DMS53 treated with DMSO at 0.1 percent for 48 hours (cell line): Measurements from ENCODE around the gene EDNRB.
"Not testable (repeated sequence)": the region's sequence is repeated elsewhere in the genome, so short reads cannot be mapped to it uniquely, and the experiment has no call there.

Source experiments
- DNase-seq: peaks from one replicate; lab custom pipeline; 2025; ENCODE audit not compliant: unreplicated experiment; lab: John Stamatoyannopoulos, UW

The EDNRB gene

GRCh38 chr13:77896977-77897376 is 21.7 kb downstream of the EDNRB start:
- DNase-seq = no peak

DNA sequence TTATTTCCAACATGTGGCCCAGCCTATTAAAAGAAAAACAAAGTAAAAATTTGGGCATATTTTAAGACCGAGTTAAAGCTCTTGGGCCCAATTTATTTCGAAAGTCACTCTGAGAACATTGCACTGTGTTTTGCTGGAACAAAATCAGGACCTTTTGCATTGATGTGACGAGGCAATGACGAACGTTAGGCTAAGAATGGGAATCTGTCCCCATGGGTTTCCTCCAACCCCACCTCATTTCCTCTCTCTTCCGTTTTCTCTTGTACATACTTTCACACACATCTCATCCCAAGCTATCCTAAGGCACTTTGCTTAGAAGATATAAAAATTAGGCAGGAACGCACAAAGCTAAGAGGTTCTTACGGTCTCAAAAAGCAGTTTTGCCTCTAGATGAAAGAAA is 22.1 kb downstream of the EDNRB start:
- no peak for DNase-seq

DNA sequence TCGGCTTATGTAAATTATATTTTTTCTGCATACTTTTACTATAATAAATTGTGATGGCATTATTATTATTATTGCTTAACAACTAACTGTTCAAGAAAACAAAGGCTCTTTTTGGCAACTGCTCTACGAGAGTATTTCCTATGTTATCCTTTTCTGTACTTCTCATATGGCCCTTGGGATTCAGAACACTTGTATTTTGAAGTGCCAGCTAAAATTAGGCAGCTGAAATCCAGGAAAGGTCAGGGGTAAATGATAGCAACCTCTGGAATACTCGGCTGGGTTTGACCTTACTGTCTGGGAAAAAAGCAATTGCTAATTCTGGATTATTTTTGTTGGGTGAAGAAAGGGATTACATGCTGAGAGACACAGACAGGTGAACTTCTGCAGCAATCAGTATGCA is 23.9 kb downstream of the EDNRB start:
- DNase-seq = no peak

DNA sequence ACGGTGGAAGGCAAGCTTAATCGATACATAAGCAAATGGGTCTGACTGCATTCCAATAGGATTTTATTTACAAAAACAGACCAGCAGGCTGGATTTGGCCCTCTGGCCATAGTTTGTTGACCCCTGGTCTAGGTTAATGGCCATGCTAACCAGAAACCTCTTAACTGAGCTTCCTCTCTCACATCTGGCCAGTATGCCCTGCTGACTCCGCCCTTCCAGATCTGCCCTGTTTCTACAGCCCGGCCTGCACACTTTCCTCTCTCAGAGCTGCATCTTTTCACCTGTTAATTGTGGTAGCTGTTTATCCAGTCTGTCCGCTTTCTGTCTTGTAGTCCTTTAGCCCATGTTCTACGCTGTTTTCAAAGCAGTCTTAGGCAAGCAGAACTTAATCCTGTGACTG is 25.6 kb downstream of the EDNRB start:
- DNase-seq = no peak

DNA sequence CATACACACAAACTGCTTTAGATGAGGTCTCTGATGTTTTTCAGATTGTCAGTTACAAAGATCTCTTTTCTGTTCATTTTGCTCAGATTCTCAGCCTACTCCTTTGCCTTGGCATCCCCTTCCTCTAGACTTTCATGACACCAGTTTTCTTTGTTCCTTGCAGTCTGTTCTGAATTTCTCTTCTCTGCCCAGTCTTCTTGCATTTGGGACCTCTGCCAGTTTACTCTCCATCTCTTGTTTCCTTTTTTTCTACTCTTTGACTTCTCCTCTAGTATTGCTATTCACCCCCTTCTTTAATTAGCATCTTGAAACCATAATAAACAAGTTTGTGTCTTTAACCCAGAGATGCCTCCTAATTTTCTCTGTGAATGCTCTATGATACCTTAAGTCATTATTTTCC is 26.1 kb downstream of the EDNRB start:
- no peak for DNase-seq

- DNase-seq = no peak
Measured at GRCh38 chr13:77891486-77891885, 27.1 kb downstream of the EDNRB start.

GRCh38 chr13:77891041-77891440 is 27.6 kb downstream of the EDNRB start:
- DNase-seq = no peak

GRCh38 chr13:77883328-77883727 is 35.3 kb downstream of the EDNRB start:
- peak; percentile 7 for DNase-seq

GRCh38 chr13:77878190-77878589 is 40.4 kb downstream of the EDNRB start:
- no peak for DNase-seq

- no peak for DNase-seq
Measured at GRCh38 chr13:77876176-77876575, 42.5 kb downstream of the EDNRB start.

GRCh38 chr13:77874406-77874805 is 44.2 kb downstream of the EDNRB start:
- no peak for DNase-seq

DNA sequence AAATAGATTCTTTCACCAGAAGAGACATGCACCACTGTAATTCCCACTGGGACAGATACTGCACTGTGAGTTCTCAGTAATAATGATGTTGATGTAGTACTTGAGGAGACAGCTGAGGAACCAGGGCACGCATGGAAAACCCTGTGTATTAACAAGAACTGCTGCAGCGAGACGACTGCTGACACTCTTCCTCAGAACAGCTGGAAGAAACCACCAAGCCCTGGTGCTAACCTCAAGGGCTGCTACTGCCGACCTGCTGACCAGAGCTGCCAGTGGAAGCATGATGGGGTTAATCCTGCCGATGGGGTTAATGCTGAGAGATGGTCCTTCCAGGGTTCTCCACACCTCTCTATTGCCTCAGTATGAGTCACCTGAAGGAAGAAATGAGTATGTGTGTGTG is 45.6 kb downstream of the EDNRB start:
- DNase-seq = no peak

GRCh38 chr13:77871596-77871995 is 47.0 kb downstream of the EDNRB start:
- no peak for DNase-seq

GRCh38 chr13:77868717-77869116 is 49.9 kb downstream of the EDNRB start:
- no peak for DNase-seq

GRCh38 chr13:77866971-77867370 is 51.7 kb downstream of the EDNRB start:
- no peak for DNase-seq

DNA sequence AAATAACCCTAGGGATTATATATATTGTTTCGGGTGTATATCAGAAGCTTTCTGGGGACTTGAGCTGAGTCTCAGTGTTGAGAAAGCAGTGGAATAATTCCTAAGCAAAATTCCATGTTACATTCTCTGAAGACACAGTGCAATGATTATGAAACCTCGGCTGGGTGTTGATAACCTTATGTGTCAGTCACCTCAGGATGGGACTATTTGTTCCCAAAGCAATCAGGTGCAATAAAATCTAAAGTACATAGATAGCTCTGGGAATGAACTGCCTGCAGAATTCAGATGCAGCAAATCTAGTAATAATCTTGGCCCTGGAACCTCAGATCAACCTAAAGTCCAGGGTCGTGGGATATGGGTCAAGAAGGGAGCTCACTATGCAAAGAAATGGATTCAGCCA is 53.0 kb downstream of the EDNRB start:
- no peak for DNase-seq

- DNase-seq = no peak
Measured at GRCh38 chr13:77863144-77863543, 55.5 kb downstream of the EDNRB start.

DNA sequence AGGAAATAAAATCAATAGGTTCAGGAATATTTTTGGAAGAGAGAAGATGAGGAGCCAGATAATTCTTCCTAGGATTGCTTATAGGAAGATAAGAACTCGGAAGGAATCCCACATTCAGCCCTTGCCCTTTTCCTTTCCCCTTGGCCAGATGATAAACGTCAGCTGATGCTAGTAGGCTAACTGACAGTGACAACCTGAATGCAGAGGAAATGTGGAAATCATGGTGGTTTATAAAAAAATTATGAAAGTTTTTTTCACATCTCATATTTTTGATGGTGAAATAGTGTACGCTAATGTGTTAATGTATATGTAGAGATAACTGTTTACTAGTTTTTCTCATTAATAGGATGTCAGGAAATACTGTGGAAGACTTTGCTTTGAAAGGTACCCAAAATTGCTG is 56.9 kb downstream of the EDNRB start:
- DNase-seq = no peak

DNA sequence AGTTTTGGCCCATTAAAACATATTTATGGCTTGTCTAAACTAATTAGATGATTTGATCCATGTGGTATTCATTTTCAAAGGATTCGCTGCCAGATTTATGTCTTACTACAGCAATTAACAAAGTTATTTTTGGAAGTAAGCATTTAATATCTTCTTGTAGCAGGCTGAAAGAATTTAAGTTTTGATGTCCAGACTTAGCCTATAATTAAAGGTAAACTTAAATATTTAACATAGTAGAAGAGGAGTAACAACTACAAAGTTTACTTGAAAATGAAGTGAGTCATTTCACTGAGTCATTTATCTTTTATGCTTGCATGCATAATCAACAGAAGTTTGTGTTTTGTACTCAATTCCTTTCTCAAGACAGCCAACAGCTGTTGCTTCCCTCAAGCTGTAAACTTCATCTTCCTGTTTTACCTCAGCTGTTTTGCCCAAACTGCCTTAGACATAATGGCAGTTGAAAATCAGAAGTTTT is 58.1 kb downstream of the EDNRB start:
- DNase-seq = no peak

- no peak for DNase-seq
Measured at GRCh38 chr13:77859450-77859849, 59.2 kb downstream of the EDNRB start.

- DNase-seq = no peak
Measured at GRCh38 chr13:77857531-77858209, 61.0 kb downstream of the EDNRB start.

DNA sequence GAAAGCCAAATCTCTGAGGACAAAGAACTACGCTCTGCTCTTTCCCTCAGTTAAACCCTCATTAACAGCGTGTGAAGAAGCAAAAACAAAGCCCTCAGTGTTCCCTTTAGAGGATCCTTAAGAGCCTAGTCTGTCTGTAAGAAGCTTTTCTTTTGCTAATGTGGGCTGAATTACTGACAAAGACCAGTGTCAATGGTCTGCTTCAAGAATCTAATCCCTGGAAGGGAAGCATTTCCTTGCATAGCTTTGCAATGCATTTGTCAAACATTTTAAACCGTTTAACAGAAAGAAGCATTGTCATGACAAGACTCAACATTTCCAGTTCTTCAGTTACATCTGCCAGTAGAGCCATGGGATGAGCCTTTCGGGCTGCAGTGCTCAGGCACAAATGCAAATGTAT is 64.9 kb downstream of the EDNRB start:
- DNase-seq = no peak

DNA sequence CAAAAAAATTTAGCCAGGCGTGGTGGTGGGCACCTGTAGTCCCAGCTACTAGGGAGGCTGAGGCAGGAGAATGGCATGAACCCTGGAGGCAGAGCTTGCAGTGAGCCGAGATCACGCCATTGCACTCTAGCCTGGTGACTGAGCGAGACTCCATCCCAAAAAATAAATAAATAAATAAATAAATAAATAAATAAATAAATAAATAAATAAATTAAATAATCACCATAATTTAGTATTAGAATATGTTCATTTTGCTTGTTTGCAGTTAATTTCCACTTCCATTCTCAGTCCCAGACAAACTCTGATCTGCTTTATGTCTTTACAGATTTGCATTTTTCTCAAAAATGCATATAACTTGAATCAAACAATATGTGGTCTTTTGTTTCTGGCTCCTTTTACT is 70.6 kb downstream of the EDNRB start:
- not testable (repeated sequence) for DNase-seq
